ENCODE results near the gene RUBCNL. TPM values are rescaled to one million over a fixed set of nuclear protein-coding genes. Genes with fewer than 3 reads are reported as not detected.

RUBCNL gene
- total RNA-seq, 1 experiment from 2014 or later = 0.42 TPM

DNA sequence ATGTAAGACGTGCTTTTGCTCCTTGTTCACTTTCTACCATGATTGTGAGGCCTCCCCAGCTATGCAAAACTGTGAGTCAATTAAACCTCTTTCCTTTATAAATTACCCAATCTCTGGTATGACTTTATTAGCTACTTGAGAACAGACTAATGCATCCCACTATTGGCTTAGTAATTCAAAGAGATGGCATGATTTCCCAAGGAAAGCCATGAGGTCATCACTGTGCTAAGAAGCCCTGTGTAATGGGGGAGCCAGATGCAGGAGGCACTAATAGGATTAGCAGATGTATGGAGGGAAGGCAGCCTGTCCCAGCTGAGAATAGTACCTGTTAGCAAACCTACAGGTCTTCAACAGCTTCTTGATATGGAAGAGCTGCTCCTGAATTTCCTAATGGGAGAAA, 38.1 kb downstream of the RUBCNL start:
- no peak overlapping the region for H2AFZ ChIP-seq (ENCODE audit: low read depth, low read length, poor library complexity, severe bottlenecking)
- POLR2A ChIA-PET = no interaction called here
- no TSS peak for BruUV-seq (replicated peaks)

More for the DNA sequence above, 38.1 kb downstream of the RUBCNL start:
- H3K79me2 ChIP-seq (ENCODE audit: insufficient read depth, low read length) = no peaks in the 10 kb centered on the region
- ATAC-seq (no peak), DNase-seq (ENCODE audit: low read depth, low spot score) (no peak)
- H3K9ac ChIP-seq (ENCODE audit: low read length) = no peak overlapping the region
- RAD21 ChIA-PET (ENCODE audit: low non-redundant PET in 1 of 2, low total read pairs in 2 of 2, uncharacterized antibody in 2 of 2, unreplicated experiment in 2 of 2) = no interaction called here
- no peaks in the 10 kb centered on the region for H3K9me3 ChIP-seq (ENCODE audit: control insufficient read depth in 1 of 2, insufficient read depth in 1 of 2, low read depth in 1 of 2, low read length in 2 of 2)
- CTCF ChIA-PET = no interaction called here
- TF ChIP-seq, protein P1, sequence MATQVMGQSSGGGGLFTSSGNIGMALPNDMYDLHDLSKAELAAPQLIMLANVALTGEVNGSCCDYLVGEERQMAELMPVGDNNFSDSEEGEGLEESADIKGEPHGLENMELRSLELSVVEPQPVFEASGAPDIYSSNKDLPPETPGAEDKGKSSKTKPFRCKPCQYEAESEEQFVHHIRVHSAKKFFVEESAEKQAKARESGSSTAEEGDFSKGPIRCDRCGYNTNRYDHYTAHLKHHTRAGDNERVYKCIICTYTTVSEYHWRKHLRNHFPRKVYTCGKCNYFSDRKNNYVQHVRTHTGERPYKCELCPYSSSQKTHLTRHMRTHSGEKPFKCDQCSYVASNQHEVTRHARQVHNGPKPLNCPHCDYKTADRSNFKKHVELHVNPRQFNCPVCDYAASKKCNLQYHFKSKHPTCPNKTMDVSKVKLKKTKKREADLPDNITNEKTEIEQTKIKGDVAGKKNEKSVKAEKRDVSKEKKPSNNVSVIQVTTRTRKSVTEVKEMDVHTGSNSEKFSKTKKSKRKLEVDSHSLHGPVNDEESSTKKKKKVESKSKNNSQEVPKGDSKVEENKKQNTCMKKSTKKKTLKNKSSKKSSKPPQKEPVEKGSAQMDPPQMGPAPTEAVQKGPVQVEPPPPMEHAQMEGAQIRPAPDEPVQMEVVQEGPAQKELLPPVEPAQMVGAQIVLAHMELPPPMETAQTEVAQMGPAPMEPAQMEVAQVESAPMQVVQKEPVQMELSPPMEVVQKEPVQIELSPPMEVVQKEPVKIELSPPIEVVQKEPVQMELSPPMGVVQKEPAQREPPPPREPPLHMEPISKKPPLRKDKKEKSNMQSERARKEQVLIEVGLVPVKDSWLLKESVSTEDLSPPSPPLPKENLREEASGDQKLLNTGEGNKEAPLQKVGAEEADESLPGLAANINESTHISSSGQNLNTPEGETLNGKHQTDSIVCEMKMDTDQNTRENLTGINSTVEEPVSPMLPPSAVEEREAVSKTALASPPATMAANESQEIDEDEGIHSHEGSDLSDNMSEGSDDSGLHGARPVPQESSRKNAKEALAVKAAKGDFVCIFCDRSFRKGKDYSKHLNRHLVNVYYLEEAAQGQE (IDR thresholded peaks at IDR 0.05; ENCODE audit: low read depth) = no peak
- no peak for TF ChIP-seq SRF (IDR thresholded peaks at IDR 0.05; ENCODE audit: low read depth)
- TF ChIP-seq EGR1 (IDR thresholded peaks at IDR 0.05; ENCODE audit: low read depth) = no peak
- no peak for TF ChIP-seq ZFX (IDR thresholded peaks at IDR 0.05)
- no peak for TF ChIP-seq JUND (IDR thresholded peaks at IDR 0.05)
- TF ChIP-seq, protein P2, sequence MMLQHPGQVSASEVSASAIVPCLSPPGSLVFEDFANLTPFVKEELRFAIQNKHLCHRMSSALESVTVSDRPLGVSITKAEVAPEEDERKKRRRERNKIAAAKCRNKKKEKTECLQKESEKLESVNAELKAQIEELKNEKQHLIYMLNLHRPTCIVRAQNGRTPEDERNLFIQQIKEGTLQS (IDR thresholded peaks at IDR 0.05) = no peak
- no peak for TF ChIP-seq ZNF274 (IDR thresholded peaks at IDR 0.05; ENCODE audit: low read depth, low read length)
- no peak for TF ChIP-seq CEBPB (IDR thresholded peaks at IDR 0.05; ENCODE audit: low read depth)
- TF ChIP-seq FOSL1 (IDR thresholded peaks at IDR 0.05; ENCODE audit: low read depth) = no peak
- no peak for TF ChIP-seq YY1 (IDR thresholded peaks at IDR 0.05; ENCODE audit: extremely low read depth, insufficient replicate concordance, low read depth, low read length)
- no peak for TF ChIP-seq TCF7L2 (IDR thresholded peaks at IDR 0.05; ENCODE audit: borderline replicate concordance, extremely low read depth, insufficient read depth, insufficient read length)
- TF ChIP-seq, protein P3, sequence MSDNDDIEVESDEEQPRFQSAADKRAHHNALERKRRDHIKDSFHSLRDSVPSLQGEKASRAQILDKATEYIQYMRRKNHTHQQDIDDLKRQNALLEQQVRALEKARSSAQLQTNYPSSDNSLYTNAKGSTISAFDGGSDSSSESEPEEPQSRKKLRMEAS (IDR thresholded peaks at IDR 0.05) = no peak
- TF ChIP-seq, protein P4, sequence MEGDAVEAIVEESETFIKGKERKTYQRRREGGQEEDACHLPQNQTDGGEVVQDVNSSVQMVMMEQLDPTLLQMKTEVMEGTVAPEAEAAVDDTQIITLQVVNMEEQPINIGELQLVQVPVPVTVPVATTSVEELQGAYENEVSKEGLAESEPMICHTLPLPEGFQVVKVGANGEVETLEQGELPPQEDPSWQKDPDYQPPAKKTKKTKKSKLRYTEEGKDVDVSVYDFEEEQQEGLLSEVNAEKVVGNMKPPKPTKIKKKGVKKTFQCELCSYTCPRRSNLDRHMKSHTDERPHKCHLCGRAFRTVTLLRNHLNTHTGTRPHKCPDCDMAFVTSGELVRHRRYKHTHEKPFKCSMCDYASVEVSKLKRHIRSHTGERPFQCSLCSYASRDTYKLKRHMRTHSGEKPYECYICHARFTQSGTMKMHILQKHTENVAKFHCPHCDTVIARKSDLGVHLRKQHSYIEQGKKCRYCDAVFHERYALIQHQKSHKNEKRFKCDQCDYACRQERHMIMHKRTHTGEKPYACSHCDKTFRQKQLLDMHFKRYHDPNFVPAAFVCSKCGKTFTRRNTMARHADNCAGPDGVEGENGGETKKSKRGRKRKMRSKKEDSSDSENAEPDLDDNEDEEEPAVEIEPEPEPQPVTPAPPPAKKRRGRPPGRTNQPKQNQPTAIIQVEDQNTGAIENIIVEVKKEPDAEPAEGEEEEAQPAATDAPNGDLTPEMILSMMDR (IDR thresholded peaks at IDR 0.05 in 2 of 3, conservative IDR thresholded peaks at IDR 0.05 in 1 of 3; ENCODE audit: borderline replicate concordance in 1 of 3, insufficient read depth in 1 of 3, low read depth in 2 of 3, low read length in 2 of 3) = no peak
- TF ChIP-seq ELF1 (IDR thresholded peaks at IDR 0.05; ENCODE audit: borderline replicate concordance, low read depth) = no peak
- TF ChIP-seq EZH2phosphoT487 (IDR thresholded peaks at IDR 0.05; ENCODE audit: borderline replicate concordance) = no peak
- no peak for TF ChIP-seq CBX3 (IDR thresholded peaks at IDR 0.05; ENCODE audit: low read depth)
- no peak for TF ChIP-seq EZH2 (IDR thresholded peaks at IDR 0.05)
- no peak for TF ChIP-seq SIN3A (IDR thresholded peaks at IDR 0.05; ENCODE audit: low read depth)
- no peak overlapping the region for H3K4me3 ChIP-seq (replicated peaks in 1 of 2; ENCODE audit: low read depth in 1 of 2, low read length in 2 of 2)
- no peak overlapping the region for H3K4me2 ChIP-seq (ENCODE audit: low read length)
- H3K36me3 ChIP-seq (ENCODE audit: control insufficient read depth in 1 of 2, insufficient read depth in 2 of 2, low read length in 2 of 2) = no peaks in the 10 kb centered on the region
- H3K9me2 ChIP-seq (ENCODE audit: insufficient read depth) = no peaks in the 10 kb centered on the region
- no peaks in the 10 kb centered on the region for H3K27me3 ChIP-seq (ENCODE audit: insufficient read depth, low read length)
- intact Hi-C loops (cut with micrococcal nuclease) = no loop called here
- H3K27ac ChIP-seq (ENCODE audit: low read depth, low read length) = no peak overlapping the region
- H3K4me1 ChIP-seq (ENCODE audit: control insufficient read depth in 1 of 2, insufficient read depth in 2 of 2, low read length in 2 of 2) = no peaks in the 10 kb centered on the region
- no peaks in the 10 kb centered on the region for H4K20me1 ChIP-seq (ENCODE audit: insufficient read depth)
